Memory B cell (primary cell): ENCODE data around the gene PLEKHA4.
"Not testable (repeated sequence)": the region's sequence is repeated elsewhere in the genome, so short reads cannot be mapped to it uniquely, and the experiment has no call there.

Source experiments
- ATAC-seq: fragments of 150-1000 bp; cut with Tn5 transposase; 2 replicates; pipeline ENCODE4 v1.10.0; 2021; ENCODE audit warnings: low read depth, mild to moderate bottlenecking, moderate library complexity
- DNase-seq, 2 donors: peaks; one replicate each; pipeline ENCODE4 v3.0.0; 2022; ENCODE audit warnings: low spot score in 2 of 2
- H3K27ac Mint-ChIP-seq: one replicate; pipeline ENCODE4 v1.8.0; 2022; ENCODE audit warnings: mild to moderate bottlenecking, moderate library complexity, mixed read lengths
- H3K27me3 Mint-ChIP-seq: one replicate; pipeline ENCODE4 v1.8.0; 2022; ENCODE audit warnings: mixed read lengths
- H3K36me3 Mint-ChIP-seq: one replicate; pipeline ENCODE4 v1.8.0; 2022; ENCODE audit warnings: mild to moderate bottlenecking, mixed read lengths
- H3K4me1 Mint-ChIP-seq: one replicate; pipeline ENCODE4 v1.8.0; 2022; ENCODE audit warnings: mixed read lengths
- H3K4me3 Mint-ChIP-seq: one replicate; pipeline ENCODE4 v1.8.0; 2022; ENCODE audit warnings: mild to moderate bottlenecking, moderate library complexity, mixed read lengths
- H3K9me3 Mint-ChIP-seq: one replicate; pipeline ENCODE4 v1.8.0; 2022; ENCODE audit warnings: mixed read lengths

Gene PLEKHA4, protein sequence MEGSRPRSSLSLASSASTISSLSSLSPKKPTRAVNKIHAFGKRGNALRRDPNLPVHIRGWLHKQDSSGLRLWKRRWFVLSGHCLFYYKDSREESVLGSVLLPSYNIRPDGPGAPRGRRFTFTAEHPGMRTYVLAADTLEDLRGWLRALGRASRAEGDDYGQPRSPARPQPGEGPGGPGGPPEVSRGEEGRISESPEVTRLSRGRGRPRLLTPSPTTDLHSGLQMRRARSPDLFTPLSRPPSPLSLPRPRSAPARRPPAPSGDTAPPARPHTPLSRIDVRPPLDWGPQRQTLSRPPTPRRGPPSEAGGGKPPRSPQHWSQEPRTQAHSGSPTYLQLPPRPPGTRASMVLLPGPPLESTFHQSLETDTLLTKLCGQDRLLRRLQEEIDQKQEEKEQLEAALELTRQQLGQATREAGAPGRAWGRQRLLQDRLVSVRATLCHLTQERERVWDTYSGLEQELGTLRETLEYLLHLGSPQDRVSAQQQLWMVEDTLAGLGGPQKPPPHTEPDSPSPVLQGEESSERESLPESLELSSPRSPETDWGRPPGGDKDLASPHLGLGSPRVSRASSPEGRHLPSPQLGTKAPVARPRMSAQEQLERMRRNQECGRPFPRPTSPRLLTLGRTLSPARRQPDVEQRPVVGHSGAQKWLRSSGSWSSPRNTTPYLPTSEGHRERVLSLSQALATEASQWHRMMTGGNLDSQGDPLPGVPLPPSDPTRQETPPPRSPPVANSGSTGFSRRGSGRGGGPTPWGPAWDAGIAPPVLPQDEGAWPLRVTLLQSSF

GRCh38 chr19:48868114-48868886, at the start of gene PLEKHA4:
Gene PLEKHA4 (minus strand): TSS chr19:48868617. CDS start chr19:48867620, 997 bp downstream.
- H3K27ac Mint-ChIP-seq, result no peak within 1 kb of the TSS

DNA sequence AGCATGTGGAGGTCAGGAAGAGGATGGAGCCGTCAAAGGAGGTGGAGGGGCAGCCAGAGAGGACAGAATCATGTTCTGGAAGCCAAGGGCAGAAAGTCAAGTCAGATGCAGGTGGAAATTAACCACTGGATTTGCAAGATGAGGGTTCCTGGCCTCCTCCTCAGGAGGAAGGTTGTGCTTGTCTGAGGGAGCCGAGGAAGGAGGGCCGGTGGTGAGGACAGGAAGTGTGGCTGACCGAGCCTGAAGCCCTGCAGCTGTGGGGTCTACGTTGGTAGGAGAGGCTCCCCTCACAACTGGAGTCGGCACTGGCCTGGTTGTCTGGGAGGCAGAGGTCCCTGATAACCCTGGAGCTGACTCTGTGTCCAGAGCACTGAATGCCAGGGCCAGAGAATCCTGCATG, 49.7 kb upstream of the PLEKHA4 start:
- Mint-ChIP-seq H3K9me3 (no peaks in the 10 kb centered on the region), H3K27ac (peak overlapping the region; percentile 72), H3K27me3 (no peaks in the 10 kb centered on the region), H3K36me3 (peaks cover 31% of the 10 kb centered on the region), H3K4me3 (no peak overlapping the region), H3K4me1 (peaks cover 8% of the 10 kb centered on the region)
- DNase-seq (no peak), ATAC-seq (no peak)

More at GRCh38 chr19:48868114-48868886, at the start of gene PLEKHA4:
- Mint-ChIP-seq H3K9me3 (no peaks in the 10 kb centered on the region), H3K4me3 (no peak within 1 kb of the TSS), H3K36me3 (peaks cover 6% of the 10 kb centered on the region), H3K27me3 (peaks cover 8% of the 10 kb centered on the region), H3K4me1 (peaks cover 18% of the 10 kb centered on the region)
- ATAC-seq, result no peak
- DNase-seq, result no peak

- H3K27me3 Mint-ChIP-seq, result no peaks in the 10 kb centered on the region
- DNase-seq (no peak), ATAC-seq (no peak)
- H3K36me3 Mint-ChIP-seq, result peaks cover 34% of the 10 kb centered on the region
- no peaks in the 10 kb centered on the region for H3K9me3 Mint-ChIP-seq
- no peak overlapping the region for H3K27ac Mint-ChIP-seq
- H3K4me1 Mint-ChIP-seq, result peaks cover 8% of the 10 kb centered on the region
- H3K4me3 Mint-ChIP-seq, result no peak overlapping the region
These were observed 47.3 kb upstream of the PLEKHA4 start for GRCh38 chr19:48915757-48916156.

- Mint-ChIP-seq H3K9me3 (no peaks in the 10 kb centered on the region), H3K4me1 (peaks cover 12% of the 10 kb centered on the region), H3K27ac (no peak overlapping the region), H3K4me3 (no peak overlapping the region), H3K27me3 (no peaks in the 10 kb centered on the region), H3K36me3 (peaks cover 39% of the 10 kb centered on the region)
- ATAC-seq, result no peak
- no peak for DNase-seq
These were observed 45.8 kb upstream of the PLEKHA4 start for GRCh38 chr19:48914181-48914580.

DNA sequence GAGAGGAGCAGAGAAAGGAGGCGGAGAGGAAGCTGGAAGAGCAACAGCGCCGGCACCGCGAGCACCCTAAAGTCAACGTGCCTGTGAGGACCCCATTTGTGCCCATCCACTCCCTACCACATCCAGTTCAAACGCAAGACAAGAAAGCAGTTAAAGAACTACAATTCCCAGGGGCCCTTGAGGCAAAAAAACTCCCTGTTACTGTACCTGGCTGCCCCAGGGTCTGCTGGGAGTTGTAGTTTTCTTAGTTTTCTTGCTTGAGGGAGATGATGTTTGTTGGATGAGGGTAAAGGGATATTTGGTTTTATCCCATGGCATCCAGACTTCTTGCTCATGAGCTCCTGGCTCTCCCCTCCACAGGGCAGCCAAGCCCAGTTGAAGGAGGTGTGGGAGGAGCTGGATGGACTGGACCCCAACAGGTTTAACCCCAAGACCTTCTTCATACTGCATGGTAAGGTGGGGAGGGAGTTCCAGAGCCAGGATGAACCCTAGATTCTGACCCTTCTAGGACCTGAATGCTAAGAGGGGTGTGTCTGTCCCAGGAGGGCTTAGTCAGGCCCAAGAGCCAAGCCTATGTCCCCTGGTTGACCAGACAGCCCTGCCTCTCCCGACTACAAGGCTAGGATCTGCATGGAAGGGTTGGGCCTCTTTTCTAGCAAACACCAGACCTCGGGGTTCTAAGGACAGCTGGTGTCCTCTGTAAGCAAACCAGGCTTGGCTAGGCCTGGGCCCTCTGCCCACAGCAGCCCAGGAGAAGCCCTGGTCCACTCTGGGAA, 44.9 kb upstream of the PLEKHA4 start:
- ATAC-seq, result peak; percentile 61
- Mint-ChIP-seq H3K27me3 (no peaks in the 10 kb centered on the region), H3K4me1 (peaks cover 9% of the 10 kb centered on the region), H3K36me3 (peaks cover 36% of the 10 kb centered on the region), H3K9me3 (no peaks in the 10 kb centered on the region), H3K4me3 (no peak overlapping the region), H3K27ac (no peak overlapping the region)
- DNase-seq, result no peak

- H3K27ac Mint-ChIP-seq, result no peak overlapping the region
- H3K36me3 Mint-ChIP-seq, result peaks cover 41% of the 10 kb centered on the region
- no peaks in the 10 kb centered on the region for H3K9me3 Mint-ChIP-seq
- H3K4me3 Mint-ChIP-seq, result no peak overlapping the region
- no peaks in the 10 kb centered on the region for H3K27me3 Mint-ChIP-seq
- no peak for DNase-seq
- no peak for ATAC-seq
- peaks cover 6% of the 10 kb centered on the region for H3K4me1 Mint-ChIP-seq
These were observed 42.4 kb upstream of the PLEKHA4 start for GRCh38 chr19:48910803-48911202.

DNA sequence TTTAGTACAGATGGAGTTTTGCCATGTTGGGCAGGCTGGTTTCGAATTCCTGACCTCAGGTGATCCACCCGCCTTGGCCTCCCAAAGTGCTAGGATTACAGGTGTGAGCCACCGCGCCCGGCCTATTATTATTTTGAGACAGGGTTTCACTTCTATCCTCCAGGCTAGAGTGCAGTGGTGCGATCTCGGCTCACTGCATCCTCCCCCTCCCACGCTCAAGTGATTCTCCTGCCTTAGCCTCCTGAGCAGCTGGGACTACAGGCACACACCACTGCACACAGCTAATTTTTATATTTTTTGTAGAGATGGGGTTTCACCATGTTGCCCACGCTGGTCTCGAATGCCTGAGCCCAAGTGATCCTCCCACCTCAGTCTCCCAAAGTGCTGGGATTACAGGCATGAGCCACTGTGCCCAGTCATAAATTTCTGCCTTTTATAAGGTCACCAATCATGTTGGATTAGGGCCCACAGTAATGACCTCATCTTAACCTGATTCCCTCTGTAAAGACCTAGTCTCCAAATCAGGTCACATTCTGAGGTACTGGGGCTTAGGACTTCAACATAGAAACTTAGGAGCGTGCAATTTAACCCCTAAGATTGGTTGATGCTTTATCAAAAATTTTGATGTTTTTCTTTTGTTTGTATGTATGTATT, 41.1 kb upstream of the PLEKHA4 start:
- H3K4me1 Mint-ChIP-seq, H3K27ac Mint-ChIP-seq, H3K9me3 Mint-ChIP-seq, ATAC-seq, H3K4me3 Mint-ChIP-seq, H3K27me3 Mint-ChIP-seq, DNase-seq: not testable (repeated sequence)
- H3K36me3 Mint-ChIP-seq, result peaks cover 46% of the 10 kb centered on the region

DNA sequence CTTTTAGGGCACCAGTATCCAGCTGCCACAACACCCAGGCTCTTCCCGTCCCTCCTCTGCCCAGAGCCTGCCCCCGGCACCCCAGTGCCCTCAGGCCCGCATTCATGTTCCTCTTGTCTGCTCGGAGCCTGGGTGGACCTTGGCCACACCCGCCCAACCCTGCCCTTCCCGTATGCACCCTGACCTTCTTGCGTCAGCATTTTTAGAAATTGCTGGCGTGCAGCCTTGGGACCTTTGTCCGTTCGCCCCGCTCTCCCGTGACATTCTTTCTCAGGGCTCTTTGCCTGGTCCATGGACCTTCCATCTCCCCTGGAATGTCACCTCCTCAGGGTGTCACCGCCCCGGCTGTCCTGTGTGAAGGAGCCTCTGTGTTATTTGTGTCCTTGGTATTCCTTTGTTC, 39.3 kb upstream of the PLEKHA4 start:
- H3K36me3 Mint-ChIP-seq, result peaks cover 39% of the 10 kb centered on the region
- no peaks in the 10 kb centered on the region for H3K9me3 Mint-ChIP-seq
- H3K27me3 Mint-ChIP-seq, result no peaks in the 10 kb centered on the region
- H3K4me1 Mint-ChIP-seq, result peaks cover 10% of the 10 kb centered on the region
- H3K27ac Mint-ChIP-seq, result no peak overlapping the region
- no peak for DNase-seq
- no peak overlapping the region for H3K4me3 Mint-ChIP-seq
- no peak for ATAC-seq

- peaks cover 38% of the 10 kb centered on the region for H3K36me3 Mint-ChIP-seq
- H3K27me3 Mint-ChIP-seq, result no peaks in the 10 kb centered on the region
- H3K4me3 Mint-ChIP-seq, result no peak overlapping the region
- H3K27ac Mint-ChIP-seq, result no peak overlapping the region
- DNase-seq, result no peak
- no peaks in the 10 kb centered on the region for H3K9me3 Mint-ChIP-seq
- H3K4me1 Mint-ChIP-seq, result peaks cover 18% of the 10 kb centered on the region
- ATAC-seq, result no peak
These were observed 37.9 kb upstream of the PLEKHA4 start for GRCh38 chr19:48906324-48906723.

DNA sequence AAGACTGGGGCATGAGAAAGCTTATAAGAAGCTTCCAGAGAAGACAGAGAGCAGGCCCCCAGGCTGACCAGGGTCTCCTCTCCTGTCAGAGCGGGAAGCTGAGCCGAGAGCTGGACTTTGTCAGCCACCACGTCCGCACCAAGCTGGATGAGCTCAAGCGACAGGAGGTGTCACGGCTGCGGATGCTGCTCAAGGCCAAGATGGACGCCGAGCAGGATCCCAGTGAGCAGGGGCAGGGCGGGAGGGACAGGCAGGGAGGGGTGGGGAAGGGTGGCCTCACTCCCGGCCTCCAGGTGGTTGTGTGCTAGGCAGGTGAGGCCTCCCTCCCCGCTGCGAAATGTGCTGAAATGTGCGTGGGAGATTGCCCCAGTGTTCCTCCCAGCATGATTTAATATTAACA, 37.2 kb upstream of the PLEKHA4 start:
- Mint-ChIP-seq H3K4me3 (no peak overlapping the region), H3K4me1 (peaks cover 18% of the 10 kb centered on the region), H3K27me3 (no peaks in the 10 kb centered on the region), H3K27ac (no peak overlapping the region), H3K9me3 (no peaks in the 10 kb centered on the region), H3K36me3 (peaks cover 37% of the 10 kb centered on the region)
- DNase-seq, result no peak
- no peak for ATAC-seq

- H3K4me3 Mint-ChIP-seq, H3K27me3 Mint-ChIP-seq, H3K9me3 Mint-ChIP-seq, DNase-seq, H3K27ac Mint-ChIP-seq, ATAC-seq: not testable (repeated sequence)
- H3K4me1 Mint-ChIP-seq, result peaks cover 20% of the 10 kb centered on the region
- H3K36me3 Mint-ChIP-seq, result peaks cover 29% of the 10 kb centered on the region
These were observed 35.4 kb upstream of the PLEKHA4 start for GRCh38 chr19:48903788-48904187.

- not testable (repeated sequence) for H3K27me3 Mint-ChIP-seq, DNase-seq, H3K4me3 Mint-ChIP-seq, H3K9me3 Mint-ChIP-seq, ATAC-seq
- peak overlapping the region; percentile 41 for H3K27ac Mint-ChIP-seq
- peaks cover 18% of the 10 kb centered on the region for H3K4me1 Mint-ChIP-seq
- peaks cover 20% of the 10 kb centered on the region for H3K36me3 Mint-ChIP-seq
These were observed 33.9 kb upstream of the PLEKHA4 start for GRCh38 chr19:48902291-48902690.
